Vagina (tissue), 2 donors: Measurements from ENCODE around the gene OR5B21. TPM values are rescaled to one million over a fixed set of nuclear protein-coding genes. Genes with fewer than 3 reads are reported as not detected.
A peak's percentile ranks its signal among the peaks of the same experiment; 100 is the strongest.

ENCODE experiments used
- DNase-seq, 2 donors: peaks; one replicate each; pipeline ENCODE4 v3.0.0-alpha.2; 2017; ENCODE audit errors: extremely low spot score in 2 of 2
- H3K27ac ChIP-seq: fragments of 200-600 bp; sonication (generic); one replicate; pipeline ENCODE4 v1.5.1; 2019
- H3K27me3 ChIP-seq: fragments of 200-600 bp; sonication (generic); one replicate; pipeline ENCODE4 v1.5.1; 2019
- H3K36me3 ChIP-seq, 2 donors: fragments of 200-600 bp; sonication (generic); one replicate each; pipeline ENCODE4 v1.5.1; 2017 to 2019
- H3K4me1 ChIP-seq: fragments of 200-600 bp; sonication (generic); one replicate; pipeline ENCODE4 v1.5.1; 2019
- H3K4me3 ChIP-seq, 2 donors: fragments of 200-600 bp; sonication (generic); 1 replicate in 1 of 2; 2 replicates in 1 of 2; pipeline ENCODE4 v1.5.1; 2016 to 2019
- H3K9me3 ChIP-seq: fragments of 200-600 bp; sonication (generic); one replicate; pipeline ENCODE4 v1.5.1; 2019
- CTCF ChIP-seq, 3 experiments: fragments of 450-650 bp in 2 of 3; fragments of 200-600 bp in 1 of 3; sonication (generic) in 1 of 3; IDR thresholded peaks; one replicate each; pipeline ENCODE4 v1.5.1; 2017 to 2019; ENCODE audit warnings: antibody characterized with exemption in 3 of 3, mild to moderate bottlenecking in 2 of 3, moderate library complexity in 2 of 3
- POLR2A ChIP-seq, 2 donors: fragments of 450-650 bp; IDR thresholded peaks; one replicate each; pipeline ENCODE4 v1.6.1; 2017; ENCODE audit warnings: antibody characterized with exemption in 2 of 2, mild to moderate bottlenecking in 2 of 2, moderate library complexity in 2 of 2
- POLR2AphosphoS5 ChIP-seq, 2 donors: sonication (generic); formaldehyde crosslinking; IDR thresholded peaks; one replicate each; pipeline ENCODE4 v1.9.0; 2017; ENCODE audit warnings: antibody characterized with exemption in 2 of 2, mild to moderate bottlenecking in 2 of 2, low read depth in 1 of 2; ENCODE audit not compliant: insufficient read depth in 1 of 2
- intact Hi-C: fragments of 100-400 bp; cut with DNase I; formaldehyde crosslinking; loops from one replicate; pipeline ENCODE4 v1.15.1; 2023
- total RNA-seq: library from RNA; depleted of rRNA; stranded (reverse); fragments of >200 nt; gene quantifications from one replicate; pipeline ENCODE4 v1.2.3, GENCODE V29; 2016

OR5B21 gene
- total RNA-seq, 1 donor from 2014 or later = not detected

DNA sequence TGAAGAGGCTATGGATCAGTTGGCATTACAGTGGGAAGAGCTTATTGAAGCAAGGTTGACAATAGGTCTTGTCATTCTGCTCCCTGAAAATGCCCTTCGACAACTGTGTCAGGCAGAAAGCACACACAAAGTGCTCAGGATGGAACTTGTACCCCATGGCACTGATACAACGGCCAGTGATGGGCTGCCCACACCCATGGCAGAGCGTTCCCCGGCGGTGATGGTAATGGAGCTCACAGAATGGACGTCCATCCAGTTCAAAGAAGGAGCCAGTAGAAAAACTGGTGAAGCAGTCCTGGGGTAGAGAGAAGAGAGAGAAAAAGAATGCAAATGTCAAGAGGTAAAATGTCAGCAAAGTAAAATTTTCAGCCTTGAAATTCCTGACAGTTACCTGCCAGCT, 19.5 kb upstream of the OR5B21 start:
- Histone ChIP-seq H3K27me3 (no peaks in the 10 kb centered on the region), H3K4me1 (no peaks in the 10 kb centered on the region), H3K27ac (no peak overlapping the region), H3K36me3 (peaks cover 0 to 19% of the 10 kb centered on the region in 2 donors), H3K4me3 (no peak overlapping the region), H3K9me3 (no peaks in the 10 kb centered on the region)
- DNase-seq = no peak
- intact Hi-C loops = no loop called here
- TF ChIP-seq POLR2AphosphoS5 (IDR thresholded peaks at IDR 0.05; ENCODE audit: insufficient read depth in 1 of 2, low read depth in 1 of 2) (no peak), POLR2A (IDR thresholded peaks at IDR 0.05) (no peak), CTCF (IDR thresholded peaks at IDR 0.05) (no peak)

DNA sequence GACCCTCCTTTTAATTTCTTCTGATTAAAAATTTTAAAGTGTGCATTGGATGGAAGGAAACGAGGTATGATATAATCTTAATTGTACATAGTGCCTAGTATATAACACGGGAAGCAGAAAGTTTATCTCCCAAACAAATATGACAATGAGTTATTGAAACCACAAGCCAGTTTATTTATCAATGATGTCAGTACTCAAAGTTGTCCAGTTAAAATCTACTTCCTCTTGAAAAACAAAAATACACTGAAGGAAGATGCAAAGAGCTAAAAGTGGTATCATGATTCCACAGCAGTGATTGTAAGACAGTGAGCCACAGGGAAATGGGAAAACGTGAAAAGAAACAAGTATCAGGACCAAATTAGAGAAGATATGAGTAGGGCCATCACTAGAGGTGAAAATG, 18.8 kb upstream of the OR5B21 start:
- Histone ChIP-seq H3K27me3 (no peaks in the 10 kb centered on the region), H3K27ac (no peak overlapping the region), H3K9me3 (no peaks in the 10 kb centered on the region), H3K4me1 (no peaks in the 10 kb centered on the region), H3K36me3 (peaks cover 0 to 14% of the 10 kb centered on the region in 2 donors), H3K4me3 (no peak overlapping the region)
- TF ChIP-seq CTCF (IDR thresholded peaks at IDR 0.05) (no peak), POLR2A (IDR thresholded peaks at IDR 0.05) (no peak), POLR2AphosphoS5 (IDR thresholded peaks at IDR 0.05; ENCODE audit: insufficient read depth in 1 of 2, low read depth in 1 of 2) (no peak)
- intact Hi-C loops = no loop called here
- DNase-seq = no peak

GRCh38 chr11:58525037-58525614, 17.2 kb upstream of the OR5B21 start:
- H3K36me3 ChIP-seq = peaks cover 0 to 14% of the 10 kb centered on the region in 2 donors
- no peak overlapping the region for H3K4me3 ChIP-seq
- H3K9me3 ChIP-seq = no peaks in the 10 kb centered on the region
- TF ChIP-seq POLR2A (IDR thresholded peaks at IDR 0.05) (no peak), POLR2AphosphoS5 (IDR thresholded peaks at IDR 0.05; ENCODE audit: insufficient read depth in 1 of 2, low read depth in 1 of 2) (no peak)
- no peak overlapping the region for H3K27ac ChIP-seq
- H3K4me1 ChIP-seq = no peaks in the 10 kb centered on the region
- intact Hi-C loops = no loop called here
- H3K27me3 ChIP-seq = no peaks in the 10 kb centered on the region
- no peak for DNase-seq

GRCh38 chr11:58524232-58525036, 16.5 kb upstream of the OR5B21 start:
- no peak for DNase-seq
- TF ChIP-seq POLR2AphosphoS5 (IDR thresholded peaks at IDR 0.05; ENCODE audit: insufficient read depth in 1 of 2, low read depth in 1 of 2) (peak in 1 of 2 donors; percentile 50), POLR2A (IDR thresholded peaks at IDR 0.05) (no peak), CTCF (IDR thresholded peaks at IDR 0.05) (peak; percentile 49 to 62 (median 61))
- H3K4me1 ChIP-seq = no peaks in the 10 kb centered on the region
- H3K9me3 ChIP-seq = no peaks in the 10 kb centered on the region
- H3K4me3 ChIP-seq = peak overlapping the region in 1 of 2 donors; percentile 17
- H3K36me3 ChIP-seq = peaks cover 0 to 14% of the 10 kb centered on the region in 2 donors
- no peak overlapping the region for H3K27ac ChIP-seq
- intact Hi-C loops = no loop called here
- H3K27me3 ChIP-seq = no peaks in the 10 kb centered on the region

DNA sequence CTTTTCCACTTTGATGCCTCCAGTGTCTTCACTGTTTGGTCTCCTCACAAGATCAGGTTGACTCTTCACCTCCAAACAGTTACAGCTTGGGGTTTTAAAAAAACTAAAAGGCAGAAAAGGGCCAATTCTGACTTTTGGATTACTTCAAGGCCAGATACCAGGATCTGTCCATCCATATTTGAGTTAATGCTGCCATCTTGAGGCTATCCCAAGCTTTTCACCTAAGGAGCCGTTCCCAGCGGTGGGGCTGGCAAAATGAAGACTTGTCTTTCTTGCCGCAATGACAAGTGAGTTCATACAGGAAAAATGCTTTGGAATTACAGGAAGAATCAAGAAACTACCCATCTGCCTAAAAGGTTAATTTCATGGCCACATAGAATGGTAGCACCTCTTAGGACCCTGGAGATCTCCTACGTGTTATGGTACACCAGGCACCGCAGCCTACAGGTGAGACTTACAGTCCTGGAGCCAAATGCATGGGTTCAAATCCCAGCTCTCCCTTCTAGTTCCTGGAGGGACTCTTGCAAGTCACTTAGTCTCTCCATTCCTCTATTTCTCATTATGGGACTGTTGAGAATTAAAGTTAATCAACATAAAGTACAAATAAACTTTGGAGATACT, 6.0 kb upstream of the OR5B21 start:
- Histone ChIP-seq H3K9me3 (no peaks in the 10 kb centered on the region), H3K36me3 (no peaks in the 10 kb centered on the region), H3K4me3 (no peak overlapping the region), H3K27ac (no peak overlapping the region), H3K4me1 (no peaks in the 10 kb centered on the region), H3K27me3 (no peaks in the 10 kb centered on the region)
- no peak for TF ChIP-seq POLR2A (IDR thresholded peaks at IDR 0.05)
- TF ChIP-seq CTCF (IDR thresholded peaks at IDR 0.05) = peak; percentile 20 to 38 (median 20)
- intact Hi-C loops = no loop called here
- DNase-seq = no peak
